Stromal cell of bone marrow (primary cell): ENCODE data around the gene ITIH3.

Experiments used
- DNase-seq: peaks from one replicate; pipeline ENCODE4 v3.0.0-alpha.2; 2012; ENCODE audit warnings: low read depth

Gene ITIH3

GRCh38 chr3:52827866-52828376, 33.3 kb downstream of the ITIH3 start:
- no peak for DNase-seq

GRCh38 chr3:52829482-52829881, 34.9 kb downstream of the ITIH3 start:
- no peak for DNase-seq

- no peak for DNase-seq
Observed at GRCh38 chr3:52829906-52830463, 35.4 kb downstream of the ITIH3 start.

GRCh38 chr3:52830535-52831258, 36.1 kb downstream of the ITIH3 start, which contains the start of gene ITIH4:
Gene ITIH4 (minus strand): TSS chr3:52830672. CDS start chr3:52830642, 30 bp downstream.
- DNase-seq, result no peak

- DNase-seq, result peak; percentile 50
Observed at GRCh38 chr3:52831500-52832301, 37.1 kb downstream of the ITIH3 start.

GRCh38 chr3:52833202-52833601, 38.6 kb downstream of the ITIH3 start:
- DNase-seq, result no peak

GRCh38 chr3:52834871-52835501, 40.4 kb downstream of the ITIH3 start, which contains the start of gene MUSTN1:
Gene MUSTN1 (minus strand): TSS chr3:52835019. CDS start chr3:52834948, 71 bp downstream.
- DNase-seq, result no peak

- DNase-seq, result no peak
Observed at GRCh38 chr3:52835766-52836470, 41.3 kb downstream of the ITIH3 start.

- no peak for DNase-seq
Observed at GRCh38 chr3:52836471-52836845, 41.9 kb downstream of the ITIH3 start.

GRCh38 chr3:52836986-52837385, 42.4 kb downstream of the ITIH3 start:
- no peak for DNase-seq

GRCh38 chr3:52838561-52839267, 44.1 kb downstream of the ITIH3 start:
- no peak for DNase-seq

- DNase-seq, result no peak
Observed at GRCh38 chr3:52839268-52839575, 44.6 kb downstream of the ITIH3 start.

GRCh38 chr3:52839892-52840545, 45.4 kb downstream of the ITIH3 start:
- no peak for DNase-seq

GRCh38 chr3:52841211-52841980, 46.8 kb downstream of the ITIH3 start:
- DNase-seq, result no peak

- DNase-seq, result no peak
Observed at GRCh38 chr3:52841981-52842340, 47.4 kb downstream of the ITIH3 start.

GRCh38 chr3:52842424-52842823, 47.8 kb downstream of the ITIH3 start:
- DNase-seq, result no peak

GRCh38 chr3:52843108-52843865, 48.7 kb downstream of the ITIH3 start:
- no peak for DNase-seq

- DNase-seq, result no peak
Observed at GRCh38 chr3:52843881-52844280, 49.3 kb downstream of the ITIH3 start.
